H1 (cell line): ENCODE data around the gene KCTD4. TPM values are rescaled to one million over a fixed set of nuclear protein-coding genes. Genes with fewer than 3 reads are reported as not detected.

Source experiments
- CTCF ChIA-PET: fragments of 300-600 bp; sonication (Branson Sonifier 250); formaldehyde crosslinking; loops from one replicate; lab custom pipeline; 2021; ENCODE audit not compliant: partially characterized antibody; lab: Charles Lee
- POLR2A ChIA-PET: fragments of 300-600 bp; sonication (Branson Sonifier 250); formaldehyde crosslinking; loops from one replicate; lab custom pipeline; 2021; ENCODE audit warnings: inconsistent platforms; ENCODE audit not compliant: partially characterized antibody; lab: Charles Lee
- DNase-seq, 2 experiments: peaks; one replicate each; pipeline versions ENCODE4 v3.0.0 to v3.0.0-alpha.2; 2010 to 2022; ENCODE audit warnings: low spot score in 2 of 2, low read depth in 1 of 2, mixed read lengths in 1 of 2
- FAIRE-seq: peaks from 2 replicates; lab custom pipeline; 2011; peaks lifted over from hg19 to GRCh38; lab: Jason Lieb, UNC
- H2AFZ ChIP-seq: 2 replicates; pipeline ENCODE4 v1.8.1; 2012; ENCODE audit warnings: low read length, inconsistent platforms
- H2AK5ac ChIP-seq: 2 replicates; pipeline ENCODE4 v1.6.1; 2013; ENCODE audit warnings: low read depth, low read length
- H2BK120ac ChIP-seq: replicated peaks from 2 replicates; pipeline ENCODE3; 2013; ENCODE audit warnings: low read depth, low read length, inconsistent platforms
- H2BK12ac ChIP-seq: 2 replicates; pipeline ENCODE4 v1.6.1; 2013; ENCODE audit warnings: low read depth, low read length
- H2BK15ac ChIP-seq: 2 replicates; pipeline ENCODE4 v1.6.1; 2013; ENCODE audit warnings: low read length
- H2BK20ac ChIP-seq: 2 replicates; pipeline ENCODE4 v1.6.1; 2013; ENCODE audit warnings: low read length
- H2BK5ac ChIP-seq: 2 replicates; pipeline ENCODE4 v1.6.1; 2013; ENCODE audit warnings: low read depth, low read length
- H3K14ac ChIP-seq: 2 replicates; pipeline ENCODE4 v1.6.1; 2013; ENCODE audit warnings: inconsistent platforms; ENCODE audit not compliant: insufficient read length
- H3K18ac ChIP-seq: 2 replicates; pipeline ENCODE4 v1.6.1; 2013; ENCODE audit warnings: low read length; ENCODE audit errors: extremely low read depth
- H3K23ac ChIP-seq: 2 replicates; pipeline ENCODE4 v1.6.1; 2013; ENCODE audit warnings: inconsistent platforms; ENCODE audit not compliant: insufficient read length
- H3K23me2 ChIP-seq: 2 replicates; pipeline ENCODE4 v1.6.1; 2013; ENCODE audit warnings: low read depth, low read length
- H3K27ac ChIP-seq: 2 replicates; pipeline ENCODE4 v1.6.1; 2011; ENCODE audit warnings: low read depth, low read length, inconsistent platforms
- H3K27me3 ChIP-seq, 4 experiments: replicated peaks in 1 of 4; 1 replicate in 1 of 4; 2 replicates in 3 of 4; pipeline versions ENCODE4 v1.6.1 to v1.8.1; 2011 to 2013; ENCODE audit warnings: low read length in 3 of 4, mild to moderate bottlenecking in 3 of 4, inconsistent platforms in 2 of 4, mixed read lengths in 2 of 4, moderate library complexity in 1 of 4; ENCODE audit not compliant: control insufficient read depth in 3 of 4, insufficient read depth in 3 of 4; ENCODE audit errors: extremely low read depth in 1 of 4
- H3K36me3 ChIP-seq, 4 experiments: 2 replicates each; pipeline versions ENCODE4 v1.6.1 to v1.8.1; 2011 to 2013; ENCODE audit warnings: mild to moderate bottlenecking in 4 of 4, low read length in 3 of 4, moderate library complexity in 2 of 4, control low read depth in 1 of 4, inconsistent platforms in 1 of 4; ENCODE audit not compliant: insufficient read depth in 4 of 4, control insufficient read depth in 2 of 4
- H3K4ac ChIP-seq: replicated peaks from 2 replicates; pipeline ENCODE3; 2013; ENCODE audit warnings: low read length, low read depth, mixed read lengths, inconsistent platforms; ENCODE audit not compliant: insufficient read length
- H3K4me1 ChIP-seq, 4 experiments: replicated peaks in 1 of 4; 1 replicate in 1 of 4; 2 replicates in 3 of 4; pipeline versions ENCODE4 v1.6.1 to v1.8.1; 2011 to 2013; ENCODE audit warnings: low read length in 3 of 4, inconsistent platforms in 2 of 4, mixed read lengths in 1 of 4; ENCODE audit not compliant: insufficient read depth in 4 of 4, control insufficient read depth in 3 of 4
- H3K4me2 ChIP-seq, 2 experiments: 2 replicates each; pipeline versions ENCODE4 v1.6.1 to v1.8.1; 2011 to 2013; ENCODE audit warnings: low read depth in 2 of 2, low read length in 2 of 2, control low read depth in 1 of 2, inconsistent platforms in 1 of 2, mild to moderate bottlenecking in 1 of 2; ENCODE audit not compliant: insufficient read depth in 1 of 2
- H3K4me3 ChIP-seq, 4 experiments: fragments of 200-600, 300-600 bp in 1 of 4; sonication (generic), shearing (Covaris generic), sonication (Bioruptor Twin) in 1 of 4; 2 replicates each; pipeline versions ENCODE4 v1.5.1 to v1.8.1; 2011 to 2016; ENCODE audit warnings: low read length in 4 of 4, low read depth in 3 of 4, control low read depth in 2 of 4, inconsistent platforms in 2 of 4, mild to moderate bottlenecking in 2 of 4, mixed read lengths in 1 of 4, moderate library complexity in 1 of 4; ENCODE audit not compliant: insufficient read depth in 2 of 4; ENCODE audit errors: extremely low read depth in 1 of 4
- H3K56ac ChIP-seq: replicated peaks from 2 replicates; pipeline ENCODE3; 2013; ENCODE audit warnings: low read depth, mild to moderate bottlenecking, mixed read lengths, low read length, inconsistent platforms; ENCODE audit not compliant: insufficient read length
- H3K79me1 ChIP-seq: 2 replicates; pipeline ENCODE4 v1.6.1; 2013; ENCODE audit warnings: low read depth, low read length, control low read depth
- H3K79me2 ChIP-seq, 2 experiments: 2 replicates each; pipeline versions ENCODE4 v1.6.1 to v1.8.1; 2012 to 2013; ENCODE audit warnings: low read length in 2 of 2, mild to moderate bottlenecking in 2 of 2, inconsistent platforms in 1 of 2; ENCODE audit not compliant: insufficient read depth in 2 of 2, control insufficient read depth in 1 of 2
- H3K9ac ChIP-seq, 4 experiments: replicated peaks in 1 of 4; 1 replicate in 1 of 4; 2 replicates in 3 of 4; pipeline versions ENCODE4 v1.6.1 to v1.8.1; 2011 to 2013; ENCODE audit warnings: low read depth in 3 of 4, low read length in 3 of 4, control low read depth in 2 of 4, mild to moderate bottlenecking in 2 of 4, moderate library complexity in 2 of 4, inconsistent platforms in 1 of 4; ENCODE audit errors: extremely low read depth in 1 of 4
- H3K9me3 ChIP-seq, 2 experiments: 2 replicates each; pipeline versions ENCODE4 v1.6.1 to v1.8.1; 2012 to 2013; ENCODE audit warnings: mild to moderate bottlenecking in 2 of 2, moderate library complexity in 2 of 2, control low read depth in 1 of 2, inconsistent platforms in 1 of 2, low read depth in 1 of 2, low read length in 1 of 2, mixed read lengths in 1 of 2; ENCODE audit not compliant: insufficient read depth in 2 of 2
- H4K20me1 ChIP-seq, 2 experiments: replicated peaks in 1 of 2; 2 replicates each; pipeline versions ENCODE3 to v1.8.1; 2011 to 2013; ENCODE audit warnings: inconsistent platforms in 2 of 2, low read length in 2 of 2, mild to moderate bottlenecking in 1 of 2; ENCODE audit not compliant: insufficient read depth in 2 of 2, control insufficient read depth in 1 of 2
- H4K5ac ChIP-seq: 2 replicates; pipeline ENCODE4 v1.6.1; 2013; ENCODE audit warnings: low read length, low read depth, mixed read lengths, inconsistent platforms; ENCODE audit not compliant: insufficient read length
- H4K8ac ChIP-seq: 2 replicates; pipeline ENCODE4 v1.8.0; 2013; ENCODE audit warnings: mild to moderate bottlenecking, moderate library complexity, low read length, inconsistent platforms; ENCODE audit not compliant: insufficient read depth; ENCODE audit errors: extremely low read depth
- H4K91ac ChIP-seq: replicated peaks from 2 replicates; pipeline ENCODE3; 2013; ENCODE audit warnings: low read length, mixed read lengths, inconsistent platforms; ENCODE audit not compliant: insufficient read length
- ASH2L ChIP-seq: fragments of 200-600, 300-600 bp; sonication (generic); IDR thresholded peaks from one replicate; pipeline ENCODE4 v1.7.1; 2017; ENCODE audit warnings: low read length
- CBX5 ChIP-seq: fragments of 300-800, 300-1000 bp; sonication (generic); IDR thresholded peaks from 2 replicates; pipeline ENCODE4 v1.7.1; 2016; ENCODE audit warnings: antibody characterized with exemption, low read length, low read depth
- CBX8 ChIP-seq: fragments of 300-800, 300-1000 bp; sonication (generic); IDR thresholded peaks from 2 replicates; pipeline ENCODE4 v1.7.1; 2016; ENCODE audit warnings: low read depth, low read length, borderline replicate concordance
- FOSL1 ChIP-seq: IDR thresholded peaks from 2 replicates; pipeline ENCODE4 v1.6.1; 2011; ENCODE audit warnings: mild to moderate bottlenecking, low read depth, low read length, moderate library complexity; ENCODE audit not compliant: insufficient read depth
- HDAC2 ChIP-seq, 2 experiments: fragments of 300-600 bp in 1 of 2; sonication (generic) in 1 of 2; IDR thresholded peaks; 2 replicates each; pipeline ENCODE4 v1.6.1; 2011 to 2012; ENCODE audit warnings: low read depth in 2 of 2, low read length in 2 of 2, mild to moderate bottlenecking in 2 of 2, moderate library complexity in 2 of 2, borderline replicate concordance in 1 of 2, inconsistent platforms in 1 of 2
- JUND ChIP-seq: IDR thresholded peaks from 2 replicates; pipeline ENCODE4 v1.6.1; 2011; ENCODE audit warnings: mild to moderate bottlenecking, improper control_type of control experiment, low read length
- KDM1A ChIP-seq: fragments of 200-600, 300-600 bp; sonication (generic); IDR thresholded peaks from 2 replicates; pipeline ENCODE4 v1.7.1; 2016; ENCODE audit warnings: mild to moderate bottlenecking, low read length, borderline replicate concordance
- POLR2AphosphoS5 ChIP-seq: IDR thresholded peaks from 2 replicates; pipeline ENCODE4 v1.6.1; 2011; ENCODE audit warnings: low read depth, low read length
- RNF2 ChIP-seq: fragments of 200-900, 300-1000 bp; sonication (generic); IDR thresholded peaks from 2 replicates; pipeline ENCODE4 v1.7.1; 2016; ENCODE audit warnings: borderline replicate concordance, low read depth, mild to moderate bottlenecking, antibody characterized with exemption, low read length; ENCODE audit not compliant: poor library complexity, severe bottlenecking; ENCODE audit errors: missing control alignments
- SIX5 ChIP-seq: IDR thresholded peaks from 2 replicates; pipeline ENCODE4 v1.6.1; 2011; ENCODE audit warnings: mild to moderate bottlenecking, low read depth, low read length
- TCF12 ChIP-seq: IDR thresholded peaks from 2 replicates; pipeline ENCODE4 v1.6.1; 2011; ENCODE audit warnings: low read depth, mild to moderate bottlenecking, low read length
- YY1 ChIP-seq: IDR thresholded peaks from 2 replicates; pipeline ENCODE4 v1.6.1; 2011; ENCODE audit warnings: low read depth, mild to moderate bottlenecking, low read length
- WGBS, 2 experiments: shearing (Covaris generic) in 1 of 2; methylation state at CpG; one replicate each; pipeline versions ENCODE4 v1.1.6 to v1.1.7; 2013 to 2015; ENCODE audit warnings: low lambda C conversion rate in 2 of 2, mixed read lengths in 2 of 2, inconsistent platforms in 1 of 2, low coverage in 1 of 2, missing lambda C conversion rate in 1 of 2; ENCODE audit not compliant: insufficient replicate concordance in 2 of 2, insufficient coverage in 1 of 2, insufficient read length in 1 of 2; ENCODE audit errors: extremely low coverage in 1 of 2, missing lambda C conversion rate in 1 of 2; 5-methylcytosine and 5-hydroxymethylcytosine counted together
- polyA plus RNA-seq, 7 experiments: library from polyadenylated mRNA; depleted of rRNA in 3 of 7; stranded (reverse) in 5 of 7; unstranded in 2 of 7; fragments of >200 nt in 5 of 7; fragments of 200-250 nt in 2 of 7; gene quantifications; 1 replicate in 5 of 7; 2 replicates in 1 of 7; 4 replicates in 1 of 7; pipeline versions ENCODE4 v1.2.1 to v1.2.3, GENCODE V29; 2011 to 2013; ENCODE audit warnings: missing spikeins in 2 of 7, mixed read lengths in 2 of 7
- total RNA-seq: library from RNA; stranded (reverse); fragmentation: NEBNext Ultra II Directional; extraction: Animal tissue kit (Norgen Biotek cat#: 25700); gene quantifications from 2 replicates; pipeline ENCODE4 v1.2.1, GENCODE V29; 2021
- TF ChIP-seq, protein P1 (sequence below): IDR thresholded peaks from 2 replicates; pipeline ENCODE4 v1.6.1; 2012; ENCODE audit warnings: inconsistent platforms

KCTD4 gene
- total and polyA plus RNA-seq, 2 of the 8 experiments (the other 6 are each of a cell fraction or from before 2014, with no cell fraction given) = not detected

DNA sequence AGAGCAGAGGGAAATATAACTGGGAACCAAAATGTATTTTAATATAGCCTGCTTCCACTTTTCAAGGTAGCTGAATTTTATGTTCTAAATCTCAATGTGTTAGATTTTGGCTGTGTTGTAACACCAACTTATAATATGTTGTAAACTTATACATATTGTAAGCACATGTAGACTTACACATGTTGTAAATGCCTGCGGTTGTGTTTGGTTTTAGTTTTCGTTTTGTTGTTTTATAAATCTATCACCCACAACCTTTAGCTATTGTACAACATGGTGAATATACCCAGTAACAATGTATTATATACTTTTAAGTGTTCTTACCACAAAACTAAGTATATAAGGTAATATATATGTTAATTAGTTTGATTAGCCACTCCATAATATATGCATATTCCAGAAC lies 15.6 kb downstream of the KCTD4 start:
- Histone ChIP-seq H4K20me1 (no peaks in the 10 kb centered on the region), H3K79me2 (no peaks in the 10 kb centered on the region), H3K14ac (no peak overlapping the region), H3K27me3 (no peaks in the 10 kb centered on the region), H4K8ac (no peak overlapping the region), H2BK120ac (no peak overlapping the region), H2BK12ac (no peak overlapping the region), H2BK5ac (no peak overlapping the region), H3K9ac (no peak overlapping the region), H3K23me2 (no peaks in the 10 kb centered on the region), H3K9me3 (no peaks in the 10 kb centered on the region), H3K4me3 (no peak overlapping the region), H4K5ac (no peak overlapping the region), H3K4me2 (no peak overlapping the region), H3K56ac (no peak overlapping the region), H4K91ac (no peak overlapping the region), H3K4ac (no peak overlapping the region), H2BK20ac (no peak overlapping the region), H2AK5ac (no peak overlapping the region), H3K36me3 (peaks cover 0 to 4% (median 0%) of the 10 kb centered on the region in 4 experiments; a peak in 1 of 8 replicates), H3K23ac (no peak overlapping the region), H3K18ac (no peak overlapping the region), H2AFZ (no peak overlapping the region), H3K27ac (no peak overlapping the region), H2BK15ac (no peak overlapping the region), H3K4me1 (no peaks in the 10 kb centered on the region), H3K79me1 (peaks cover 3% of the 10 kb centered on the region; the same call in 1 of the 2 replicates)
- no peak for DNase-seq
- FAIRE-seq = no peak
- ChIA-PET CTCF (interaction anchor here (1.0 kb wide), 1 partner anchor 96 kb away, joined by 3 read pairs; no protein-coding TSS in a partner anchor), POLR2A (interaction anchor here (1.1 kb wide), 1 partner anchor 20 kb away, joined by 3 read pairs; no protein-coding TSS in a partner anchor)
- WGBS, 2 experiments = 94% methylated on average over 2 of the region's 2 CpGs; no CpG with 5 or more reads in 1 of the 2 experiments
- TF ChIP-seq HDAC2 (IDR thresholded peaks at IDR 0.05; ENCODE audit: borderline replicate concordance in 1 of 2, low read depth in 2 of 2, low read length in 2 of 2) (no peak), FOSL1 (no peak), RNF2 (no peak), TCF12 (no peak), KDM1A (no peak), ASH2L (no peak), JUND (no peak), POLR2AphosphoS5 (no peak), SIX5 (no peak), CBX8 (no peak), YY1 (no peak), CBX5 (no peak)
- TF ChIP-seq, protein P1, sequence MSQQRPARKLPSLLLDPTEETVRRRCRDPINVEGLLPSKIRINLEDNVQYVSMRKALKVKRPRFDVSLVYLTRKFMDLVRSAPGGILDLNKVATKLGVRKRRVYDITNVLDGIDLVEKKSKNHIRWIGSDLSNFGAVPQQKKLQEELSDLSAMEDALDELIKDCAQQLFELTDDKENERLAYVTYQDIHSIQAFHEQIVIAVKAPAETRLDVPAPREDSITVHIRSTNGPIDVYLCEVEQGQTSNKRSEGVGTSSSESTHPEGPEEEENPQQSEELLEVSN = no peak
